Epithelial cell of proximal tubule (primary cell): ENCODE measurements around the gene SHTN1. TPM values are rescaled to one million over a fixed set of nuclear protein-coding genes. Genes with fewer than 3 reads are reported as not detected.

ENCODE experiments used
- DNase-seq: peaks from one replicate; pipeline ENCODE4 v3.0.0-alpha.2; 2011; ENCODE audit warnings: low read depth
- H3K4me3 ChIP-seq: 2 replicates; pipeline ENCODE4 v1.5.1; 2011; ENCODE audit warnings: low read depth, mild to moderate bottlenecking, low read length
- total RNA-seq: library from RNA; depleted of rRNA; stranded (reverse); fragments of >200 nt; gene quantifications from 2 replicates; pipeline ENCODE4 v1.2.3, GENCODE V29; 2015
- TF ChIP-seq, protein P1 (sequence below): conservative IDR thresholded peaks from 2 replicates; pipeline ENCODE4 v1.5.1; 2012; ENCODE audit warnings: low read depth, mild to moderate bottlenecking, low read length

Gene SHTN1
- total RNA-seq, 1 donor from 2014 or later: 15.9 TPM

DNA sequence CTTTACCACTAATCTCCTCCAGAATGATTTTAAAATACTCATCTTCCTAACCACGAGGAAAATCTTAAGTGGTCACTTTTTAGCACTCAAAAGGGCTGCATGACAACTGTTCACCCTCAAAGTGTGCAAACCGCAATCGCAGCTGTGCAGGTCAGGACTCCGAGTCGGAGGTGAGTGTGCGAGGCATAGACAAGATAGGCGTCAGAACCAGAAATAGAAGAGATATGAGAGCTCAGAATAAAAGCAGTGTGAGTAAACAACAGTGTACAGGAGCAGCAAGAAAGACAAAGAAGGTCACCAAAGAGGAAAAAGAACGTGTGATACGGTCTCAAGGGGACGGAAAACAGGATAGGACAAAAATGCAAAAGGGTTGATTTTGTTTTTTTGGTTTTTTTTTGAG, 173.2 kb downstream of the SHTN1 start:
- no peak for DNase-seq
- TF ChIP-seq, protein P1, sequence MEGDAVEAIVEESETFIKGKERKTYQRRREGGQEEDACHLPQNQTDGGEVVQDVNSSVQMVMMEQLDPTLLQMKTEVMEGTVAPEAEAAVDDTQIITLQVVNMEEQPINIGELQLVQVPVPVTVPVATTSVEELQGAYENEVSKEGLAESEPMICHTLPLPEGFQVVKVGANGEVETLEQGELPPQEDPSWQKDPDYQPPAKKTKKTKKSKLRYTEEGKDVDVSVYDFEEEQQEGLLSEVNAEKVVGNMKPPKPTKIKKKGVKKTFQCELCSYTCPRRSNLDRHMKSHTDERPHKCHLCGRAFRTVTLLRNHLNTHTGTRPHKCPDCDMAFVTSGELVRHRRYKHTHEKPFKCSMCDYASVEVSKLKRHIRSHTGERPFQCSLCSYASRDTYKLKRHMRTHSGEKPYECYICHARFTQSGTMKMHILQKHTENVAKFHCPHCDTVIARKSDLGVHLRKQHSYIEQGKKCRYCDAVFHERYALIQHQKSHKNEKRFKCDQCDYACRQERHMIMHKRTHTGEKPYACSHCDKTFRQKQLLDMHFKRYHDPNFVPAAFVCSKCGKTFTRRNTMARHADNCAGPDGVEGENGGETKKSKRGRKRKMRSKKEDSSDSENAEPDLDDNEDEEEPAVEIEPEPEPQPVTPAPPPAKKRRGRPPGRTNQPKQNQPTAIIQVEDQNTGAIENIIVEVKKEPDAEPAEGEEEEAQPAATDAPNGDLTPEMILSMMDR: no peak
- no peak overlapping the region for H3K4me3 ChIP-seq

Other genes starting within 250 kb of the SHTN1 start
- gene ENO4, start 155.7 kb downstream of the SHTN1 start, total RNA-seq: not detected in 2 replicates
- not detected in 2 replicates for gene VAX1, start 133.1 kb upstream of the SHTN1 start, total RNA-seq
- not detected in 2 replicates for gene KCNK18, start 192.3 kb upstream of the SHTN1 start, total RNA-seq
- 0.40 and 0.72 TPM in 2 replicates for gene SLC18A2, start 235.9 kb upstream of the SHTN1 start, total RNA-seq